Measurements from ENCODE around the gene UBR2. TPM values are rescaled to one million over a fixed set of nuclear protein-coding genes. Genes with fewer than 3 reads are reported as not detected.

UBR2 gene
- total and polyA plus RNA-seq, 9 of the 15 experiments (the other 6 are each of a cell fraction or from before 2014, with no cell fraction given): 9.1 to 38.9 (median 23.4) TPM

- intact Hi-C loops (cut with micrococcal nuclease): no loop called here
- H3K27ac ChIP-seq (ENCODE audit: extremely low read depth, low read depth, low read length): no peak overlapping the region
Observed at GRCh38 chr6:42690151-42690702, 126.4 kb downstream of the UBR2 start.

More at GRCh38 chr6:42690151-42690702, 126.4 kb downstream of the UBR2 start:
- Histone ChIP-seq H3K36me3 (ENCODE audit: control insufficient read depth, insufficient read depth, low read length) (peaks cover 69% of the 10 kb centered on the region; the same call in 2 of the 3 replicates), H3K79me2 (ENCODE audit: control insufficient read depth, insufficient read depth, low read length) (no peaks in the 10 kb centered on the region), H3K9ac (ENCODE audit: insufficient read depth in 1 of 2, low read depth in 2 of 2, low read length in 2 of 2) (no peak overlapping the region), H2AFZ (ENCODE audit: low read depth, low read length) (no peak overlapping the region), H3K4me3 (no peak overlapping the region), H3K4me2 (ENCODE audit: insufficient read depth, low read length) (no peak overlapping the region), H3K4me1 (replicated peaks in 1 of 2; ENCODE audit: control insufficient read depth in 2 of 2, insufficient read depth in 2 of 2, low read length in 2 of 2) (no peaks in the 10 kb centered on the region), H3K9me1 (ENCODE audit: control insufficient read depth, insufficient read depth, low read length) (no peaks in the 10 kb centered on the region), H3K27me3 (ENCODE audit: control insufficient read depth in 2 of 2, insufficient read depth in 2 of 2, low read length in 2 of 2) (no peaks in the 10 kb centered on the region), H4K20me1 (replicated peaks; ENCODE audit: control insufficient read depth, insufficient read depth, low read length) (no peaks in the 10 kb centered on the region), H3K9me3 (replicated peaks; ENCODE audit: control insufficient read depth, insufficient read depth, low read depth, low read length) (no peaks in the 10 kb centered on the region)
- WGBS (ENCODE audit: insufficient coverage, low coverage, missing lambda C conversion rate): 92% methylated on average over 5 of the region's 5 CpGs
- CTCF ChIA-PET (ENCODE audit: low intra/inter-chr PET ratio): no interaction called here
- in situ Hi-C loops (cut with MboI): no loop called here
- no peak for ATAC-seq
- DNase-seq (ENCODE audit: extremely low read depth in 1 of 4, low spot score in 3 of 4): no peak
- TF ChIP-seq PHF8 (IDR thresholded peaks at IDR 0.05; ENCODE audit: borderline replicate concordance, low read length) (no peak), E4F1 (CRISPR knock-in tag; IDR thresholded peaks at IDR 0.05; ENCODE audit: borderline replicate concordance) (no peak), ZNF584 (CRISPR knock-in tag; IDR thresholded peaks at IDR 0.05; ENCODE audit: low read depth) (no peak), ZNF318 (IDR thresholded peaks at IDR 0.05; ENCODE audit: borderline replicate concordance in 1 of 2, low read depth in 1 of 2) (no peak), FIP1L1 (IDR thresholded peaks at IDR 0.05; ENCODE audit: low read depth, low read length, poor library complexity, severe bottlenecking) (no peak), EGR1 (conservative IDR thresholded peaks at IDR 0.05) (no peak), ZNF764 (CRISPR knock-in tag; IDR thresholded peaks at IDR 0.05; ENCODE audit: low read depth) (no peak), ZSCAN29 (IDR thresholded peaks at IDR 0.05) (no peak), SMARCE1 (IDR thresholded peaks at IDR 0.05) (no peak), DACH1 (IDR thresholded peaks at IDR 0.05; ENCODE audit: partially characterized antibody) (no peak), SIX5 (IDR thresholded peaks at IDR 0.05; ENCODE audit: borderline replicate concordance in 1 of 2, insufficient read depth in 1 of 2, low read depth in 1 of 2, low read length in 2 of 2) (no peak)
- no TSS peak for BruUV-seq (replicated peaks)
- POLR2A ChIA-PET: interaction anchor here (0.6 kb wide), 2 partner anchors 15 to 152 kb away, joined by 3 read pairs; no protein-coding TSS in a partner anchor
- no peak for FAIRE-seq
